A549 (cell line): Measurements from ENCODE around the gene LRRC4C. TPM values are rescaled to one million over a fixed set of nuclear protein-coding genes. Genes with fewer than 3 reads are reported as not detected.

Source experiments
- ATAC-seq, 2 experiments: fragments of 200-7000 bp in 1 of 2; fragments of >200 bp in 1 of 2; cut with Nextera tagmentation in 1 of 2; cut with Tn5 transposase in 1 of 2; 3 replicates each; pipeline versions ENCODE4 v1.8.0 to v1.9.1; 2018 to 2020; ENCODE audit warnings: mild to moderate bottlenecking in 1 of 2, moderate library complexity in 1 of 2
- CTCF ChIA-PET: fragments of 300-600 bp; sonication (Branson Sonifier 250); formaldehyde crosslinking; extraction: SDS; loops from one replicate; lab custom pipeline; 2021; ENCODE audit warnings: antibody characterized with exemption, inconsistent platforms; lab: Yijun Ruan, JAX
- POLR2A ChIA-PET: fragments of 350-600 bp; formaldehyde crosslinking; extraction: SDS; loops from one replicate; lab custom pipeline; 2021; ENCODE audit warnings: antibody characterized with exemption, inconsistent platforms; lab: Yijun Ruan, JAX
- DNase-seq, 2 experiments: peaks; one replicate each; pipeline versions ENCODE4 v3.0.0 to v3.0.0-alpha.2; 2011 to 2016; ENCODE audit warnings: low read depth in 1 of 2, low spot score in 1 of 2
- FAIRE-seq: peaks from 2 replicates; lab custom pipeline; 2011; peaks lifted over from hg19 to GRCh38; lab: Jason Lieb, UNC
- H3K27ac ChIP-seq, 2 experiments: fragments of >200 bp; sonication (Bioruptor Twin); formaldehyde crosslinking; 3 replicates each; pipeline ENCODE4 v1.5.1; 2016 to 2017
- H3K4me1 ChIP-seq: fragments of >200 bp; sonication (Bioruptor Twin); formaldehyde crosslinking; 3 replicates; pipeline ENCODE4 v1.6.1; 2016
- H3K4me2 ChIP-seq: fragments of >200 bp; sonication (Bioruptor Twin); formaldehyde crosslinking; 3 replicates; pipeline ENCODE4 v1.6.1; 2016
- H3K4me3 ChIP-seq: fragments of >200 bp; sonication (Bioruptor Twin); formaldehyde crosslinking; 3 replicates; pipeline ENCODE4 v1.5.1; 2016
- H3K9me3 ChIP-seq: fragments of >200 bp; sonication (Bioruptor Twin); formaldehyde crosslinking; 3 replicates; pipeline ENCODE4 v1.6.1; 2016
- CBX8 ChIP-seq: fragments of 200-600 bp; sonication (generic); IDR thresholded peaks from 2 replicates; pipeline ENCODE4 v1.6.1; 2016
- EHF ChIP-seq: fragments of 250-450 bp; sonication (Bioruptor Pico); IDR thresholded peaks from 2 replicates; pipeline ENCODE4 v1.5.0; 2020; ENCODE audit warnings: mild to moderate bottlenecking
- FOSB ChIP-seq: fragments of 250-450 bp; sonication (Bioruptor Pico); IDR thresholded peaks from 2 replicates; pipeline ENCODE4 v1.5.0; 2020; ENCODE audit warnings: mild to moderate bottlenecking, moderate library complexity
- FOSL2 ChIP-seq, 2 experiments: fragments of 450-650 bp in 1 of 2; fragments of >200 bp in 1 of 2; sonication (Bioruptor Twin) in 1 of 2; formaldehyde crosslinking; IDR thresholded peaks; 2 replicates each; pipeline versions ENCODE4 v1.5.0 to v1.6.1; 2016 to 2020; ENCODE audit warnings: mild to moderate bottlenecking in 1 of 2, moderate library complexity in 1 of 2
- FOXS1 ChIP-seq: fragments of 250-450 bp; sonication (Bioruptor Pico); IDR thresholded peaks from 2 replicates; pipeline ENCODE4 v1.5.0; 2020; ENCODE audit warnings: mild to moderate bottlenecking, moderate library complexity
- HEYL ChIP-seq: fragments of 250-450 bp; sonication (Bioruptor Pico); IDR thresholded peaks from 2 replicates; pipeline ENCODE4 v1.8.0; 2021; ENCODE audit warnings: mild to moderate bottlenecking, moderate library complexity
- HOXB13 ChIP-seq: fragments of 250-450 bp; sonication (Bioruptor Pico); IDR thresholded peaks from 2 replicates; pipeline ENCODE4 v1.5.0; 2020; ENCODE audit warnings: low read depth, mild to moderate bottlenecking, moderate library complexity
- HOXB5 ChIP-seq: fragments of 250-450 bp; sonication (Bioruptor Pico); IDR thresholded peaks from 2 replicates; pipeline ENCODE4 v1.5.0; 2020; ENCODE audit warnings: mild to moderate bottlenecking, moderate library complexity
- KDM1A ChIP-seq: fragments of 200-600 bp; sonication (generic); IDR thresholded peaks from 2 replicates; pipeline ENCODE4 v1.6.1; 2016; ENCODE audit warnings: low read depth, mild to moderate bottlenecking
- KDM5A ChIP-seq: fragments of 200-600 bp; sonication (generic); IDR thresholded peaks from 2 replicates; pipeline ENCODE4 v1.6.1; 2016; ENCODE audit warnings: antibody characterized with exemption, mild to moderate bottlenecking
- MAFK ChIP-seq: fragments of 450-650 bp; IDR thresholded peaks from 2 replicates; pipeline ENCODE4 v1.6.1; 2014; ENCODE audit not compliant: partially characterized antibody
- MAZ ChIP-seq: fragments of 150-350 bp; IDR thresholded peaks from 2 replicates; pipeline ENCODE4 v1.6.1; 2014; ENCODE audit warnings: antibody characterized with exemption, low read depth, low read length, borderline replicate concordance
- NFE2L2 ChIP-seq: fragments of 150-350 bp; conservative IDR thresholded peaks from 2 replicates; pipeline ENCODE4 v1.6.1; 2014; ENCODE audit warnings: low read length
- NPAS2 ChIP-seq: fragments of 250-450 bp; sonication (Bioruptor Pico); IDR thresholded peaks from 2 replicates; pipeline ENCODE4 v1.8.0; 2022; ENCODE audit warnings: mild to moderate bottlenecking, moderate library complexity, borderline replicate concordance
- NR3C1 ChIP-seq: fragments of >200 bp; sonication (Bioruptor Twin); formaldehyde crosslinking; IDR thresholded peaks from 3 replicates; pipeline ENCODE4 v1.6.1; 2017
- RARB ChIP-seq: fragments of 250-450 bp; sonication (Bioruptor Pico); IDR thresholded peaks from 2 replicates; pipeline ENCODE4 v1.8.0; 2021; ENCODE audit warnings: mild to moderate bottlenecking, moderate library complexity
- RFX5 ChIP-seq: fragments of 450-650 bp; IDR thresholded peaks from 2 replicates; pipeline ENCODE4 v1.7.1; 2014; ENCODE audit warnings: antibody characterized with exemption, mild to moderate bottlenecking, moderate library complexity
- SMC3 ChIP-seq: fragments of >200 bp; sonication (Bioruptor Twin); formaldehyde crosslinking; IDR thresholded peaks from 3 replicates; pipeline ENCODE4 v1.6.1; 2018; ENCODE audit warnings: inconsistent platforms
- SREBF2 ChIP-seq: fragments of 450-650 bp; IDR thresholded peaks from 2 replicates; pipeline ENCODE4 v1.6.1; 2014; ENCODE audit warnings: mild to moderate bottlenecking, moderate library complexity
- ZSCAN20 ChIP-seq: fragments of 250-450 bp; sonication (Bioruptor Pico); IDR thresholded peaks from 2 replicates; pipeline ENCODE4 v1.8.0; 2022; ENCODE audit warnings: mild to moderate bottlenecking, moderate library complexity
- WGBS: methylation state at CpG from one replicate; pipeline ENCODE4 v1.1.6; 2017; ENCODE audit errors: missing lambda C conversion rate; 5-methylcytosine and 5-hydroxymethylcytosine counted together
- polyA plus RNA-seq, 4 experiments: library from polyadenylated mRNA; depleted of rRNA in 3 of 4; stranded (reverse); fragments of >200 nt; fragmentation: RNase III in 1 of 4; extraction: RNeasy Plus Mini Kit Qiagen cat#74134 plus additional on column Dnase treatment in 1 of 4; gene quantifications; 2 replicates in 3 of 4; 3 replicates in 1 of 4; pipeline ENCODE4 v1.2.3, GENCODE V29; 2011 to 2017
- TF ChIP-seq, protein P1 (sequence below): fragments of >200 bp; sonication (Bioruptor Twin); formaldehyde crosslinking; IDR thresholded peaks from 3 replicates; pipeline ENCODE4 v1.5.1; 2016
- TF ChIP-seq, protein P2 (sequence below): fragments of 450-650 bp; IDR thresholded peaks from 2 replicates; pipeline ENCODE4 v1.6.1; 2014; ENCODE audit warnings: antibody characterized with exemption
- TF ChIP-seq, protein P3 (sequence below): IDR thresholded peaks from 2 replicates; pipeline ENCODE4 v1.6.1; 2012
- TF ChIP-seq, protein P4 (sequence below): fragments of 200-600 bp; sonication (generic); IDR thresholded peaks from 2 replicates; pipeline ENCODE4 v1.6.1; 2016; ENCODE audit warnings: antibody characterized with exemption, mild to moderate bottlenecking, moderate library complexity

The LRRC4C gene
- polyA plus RNA-seq, 2 of the 4 experiments (the other 2 are of a cell fraction), result not detected

DNA sequence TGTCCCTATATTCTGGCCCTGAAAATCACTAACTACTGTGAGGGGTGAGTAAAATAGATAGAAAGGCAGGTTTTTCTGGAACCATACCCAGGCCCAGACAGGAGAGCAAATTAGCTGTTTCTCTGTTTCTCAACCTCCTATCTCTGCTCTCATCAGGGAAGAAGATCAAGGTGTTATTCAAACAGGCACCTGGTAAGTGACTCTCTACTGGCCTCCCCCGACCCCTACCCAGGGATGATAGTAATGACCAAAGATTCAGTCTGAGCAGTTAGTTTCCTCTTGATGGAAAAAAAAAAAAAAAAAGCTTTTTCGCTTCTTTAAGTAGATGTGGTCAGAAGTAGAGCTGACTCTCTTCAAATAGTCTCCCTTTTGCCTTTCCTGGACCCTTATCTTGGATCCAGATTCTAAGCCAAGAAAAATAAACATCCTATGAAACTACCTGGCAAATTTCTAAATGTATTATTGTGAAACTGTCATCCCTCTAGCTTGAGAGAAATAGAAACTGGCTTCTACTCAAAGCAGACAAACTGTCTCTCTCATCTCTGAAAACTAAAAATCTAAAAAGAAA lies 9.9 kb downstream of the LRRC4C start:
- POLR2A ChIA-PET, result no interaction called here
- no peak for ATAC-seq
- H3K27ac ChIP-seq, result no peak overlapping the region
- H3K4me3 ChIP-seq, result no peak overlapping the region
- DNase-seq, result no peak
- CTCF ChIA-PET, result interaction anchor here (0.6 kb wide), 1 partner anchor 28 kb away, joined by 3 read pairs; no protein-coding TSS in a partner anchor
- no peak overlapping the region for H3K4me2 ChIP-seq
- TF ChIP-seq, protein P1, sequence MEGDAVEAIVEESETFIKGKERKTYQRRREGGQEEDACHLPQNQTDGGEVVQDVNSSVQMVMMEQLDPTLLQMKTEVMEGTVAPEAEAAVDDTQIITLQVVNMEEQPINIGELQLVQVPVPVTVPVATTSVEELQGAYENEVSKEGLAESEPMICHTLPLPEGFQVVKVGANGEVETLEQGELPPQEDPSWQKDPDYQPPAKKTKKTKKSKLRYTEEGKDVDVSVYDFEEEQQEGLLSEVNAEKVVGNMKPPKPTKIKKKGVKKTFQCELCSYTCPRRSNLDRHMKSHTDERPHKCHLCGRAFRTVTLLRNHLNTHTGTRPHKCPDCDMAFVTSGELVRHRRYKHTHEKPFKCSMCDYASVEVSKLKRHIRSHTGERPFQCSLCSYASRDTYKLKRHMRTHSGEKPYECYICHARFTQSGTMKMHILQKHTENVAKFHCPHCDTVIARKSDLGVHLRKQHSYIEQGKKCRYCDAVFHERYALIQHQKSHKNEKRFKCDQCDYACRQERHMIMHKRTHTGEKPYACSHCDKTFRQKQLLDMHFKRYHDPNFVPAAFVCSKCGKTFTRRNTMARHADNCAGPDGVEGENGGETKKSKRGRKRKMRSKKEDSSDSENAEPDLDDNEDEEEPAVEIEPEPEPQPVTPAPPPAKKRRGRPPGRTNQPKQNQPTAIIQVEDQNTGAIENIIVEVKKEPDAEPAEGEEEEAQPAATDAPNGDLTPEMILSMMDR, result no peak
- TF ChIP-seq MAZ (no peak), FOSB (no peak)
- H3K9me3 ChIP-seq, result no peaks in the 10 kb centered on the region
- H3K4me1 ChIP-seq, result no peaks in the 10 kb centered on the region
- FAIRE-seq, result no peak
- WGBS, result 4% methylated on average over 2 of the region's 2 CpGs

DNA sequence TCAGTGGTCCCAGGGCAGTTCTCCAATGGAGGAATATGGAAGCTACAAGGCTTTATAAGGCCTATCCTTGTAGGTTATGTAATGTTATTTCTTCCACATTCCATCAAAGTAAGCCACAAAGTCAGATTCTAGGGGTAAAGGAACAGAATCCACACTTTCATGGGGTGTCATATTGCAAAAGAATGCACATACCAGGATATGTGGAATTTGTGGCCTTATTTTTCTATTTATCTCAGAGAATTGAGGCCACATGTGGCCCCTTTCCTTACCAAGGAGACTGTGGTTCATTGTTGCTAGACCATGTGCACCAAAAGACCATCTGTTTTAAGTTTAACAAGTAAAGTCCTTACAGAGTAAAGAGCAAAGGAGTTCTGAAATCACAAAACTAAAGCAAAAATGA lies 12.9 kb downstream of the LRRC4C start:
- no peak for FAIRE-seq
- ChIA-PET POLR2A (no interaction called here), CTCF (no interaction called here)
- TF ChIP-seq KDM5A, result no peak
- no peak for TF ChIP-seq HEYL (CRISPR knock-in tag)
- TF ChIP-seq, protein P2, sequence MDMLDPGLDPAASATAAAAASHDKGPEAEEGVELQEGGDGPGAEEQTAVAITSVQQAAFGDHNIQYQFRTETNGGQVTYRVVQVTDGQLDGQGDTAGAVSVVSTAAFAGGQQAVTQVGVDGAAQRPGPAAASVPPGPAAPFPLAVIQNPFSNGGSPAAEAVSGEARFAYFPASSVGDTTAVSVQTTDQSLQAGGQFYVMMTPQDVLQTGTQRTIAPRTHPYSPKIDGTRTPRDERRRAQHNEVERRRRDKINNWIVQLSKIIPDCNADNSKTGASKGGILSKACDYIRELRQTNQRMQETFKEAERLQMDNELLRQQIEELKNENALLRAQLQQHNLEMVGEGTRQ, result no peak
- no peak for TF ChIP-seq SREBF2
- no peak for TF ChIP-seq SMC3
- no peak for TF ChIP-seq ZSCAN20 (CRISPR knock-in tag)
- no peak for TF ChIP-seq EHF (CRISPR knock-in tag)
- TF ChIP-seq RFX5, result no peak
- TF ChIP-seq NR3C1, result no peak
- no peak for TF ChIP-seq HOXB13 (CRISPR knock-in tag)
- no peak for TF ChIP-seq NFE2L2
- no peak for TF ChIP-seq NPAS2
- no peak for TF ChIP-seq FOSL2 (IDR thresholded peaks at IDR 0.05)
- no peak for TF ChIP-seq FOSL2 (CRISPR knock-in tag; IDR thresholded peaks at IDR 0.05)
- TF ChIP-seq RARB (CRISPR knock-in tag), result no peak
- TF ChIP-seq FOXS1, result no peak
- no peak for TF ChIP-seq CBX8
- no peak for TF ChIP-seq MAFK
- TF ChIP-seq HOXB5 (CRISPR knock-in tag), result no peak
- Histone ChIP-seq H3K27ac (no peak overlapping the region), H3K4me1 (no peaks in the 10 kb centered on the region), H3K9me3 (no peaks in the 10 kb centered on the region), H3K4me3 (no peak overlapping the region), H3K4me2 (no peak overlapping the region)
- DNase-seq, result no peak
- no peak for ATAC-seq

DNA sequence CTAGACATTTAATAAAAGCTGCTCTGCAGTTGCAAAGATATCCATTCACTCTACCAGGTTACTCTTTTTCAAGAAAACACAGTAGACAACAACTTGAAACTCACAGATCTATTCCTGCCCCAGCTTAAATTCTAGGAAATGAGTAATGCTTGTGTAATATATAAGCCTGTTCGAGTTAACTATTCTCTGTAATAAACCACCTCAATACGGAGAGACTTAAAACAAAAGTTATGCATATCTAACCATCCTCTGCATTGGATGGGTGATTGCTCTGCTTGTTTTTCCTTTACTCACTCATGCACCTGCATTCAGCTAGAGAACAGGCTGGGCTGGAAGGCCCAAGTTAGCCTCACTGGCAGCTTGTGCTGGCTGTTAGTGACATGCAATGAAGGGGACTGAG lies 13.3 kb downstream of the LRRC4C start:
- H3K4me3 ChIP-seq, result no peak overlapping the region
- FAIRE-seq (no peak), DNase-seq (no peak), ATAC-seq (no peak)
- no peaks in the 10 kb centered on the region for H3K4me1 ChIP-seq
- WGBS, result 21% methylated on average over 2 of the region's 2 CpGs
- no peak overlapping the region for H3K4me2 ChIP-seq
- no peaks in the 10 kb centered on the region for H3K9me3 ChIP-seq
- ChIA-PET CTCF (no interaction called here), POLR2A (no interaction called here)
- no peak overlapping the region for H3K27ac ChIP-seq
- TF ChIP-seq, protein P3, sequence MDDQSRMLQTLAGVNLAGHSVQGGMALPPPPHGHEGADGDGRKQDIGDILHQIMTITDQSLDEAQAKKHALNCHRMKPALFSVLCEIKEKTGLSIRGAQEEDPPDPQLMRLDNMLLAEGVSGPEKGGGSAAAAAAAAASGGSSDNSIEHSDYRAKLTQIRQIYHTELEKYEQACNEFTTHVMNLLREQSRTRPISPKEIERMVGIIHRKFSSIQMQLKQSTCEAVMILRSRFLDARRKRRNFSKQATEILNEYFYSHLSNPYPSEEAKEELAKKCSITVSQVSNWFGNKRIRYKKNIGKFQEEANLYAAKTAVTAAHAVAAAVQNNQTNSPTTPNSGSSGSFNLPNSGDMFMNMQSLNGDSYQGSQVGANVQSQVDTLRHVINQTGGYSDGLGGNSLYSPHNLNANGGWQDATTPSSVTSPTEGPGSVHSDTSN, result no peak
- TF ChIP-seq EHF (CRISPR knock-in tag) (no peak), KDM1A (no peak), RFX5 (no peak)
- TF ChIP-seq, protein P4, sequence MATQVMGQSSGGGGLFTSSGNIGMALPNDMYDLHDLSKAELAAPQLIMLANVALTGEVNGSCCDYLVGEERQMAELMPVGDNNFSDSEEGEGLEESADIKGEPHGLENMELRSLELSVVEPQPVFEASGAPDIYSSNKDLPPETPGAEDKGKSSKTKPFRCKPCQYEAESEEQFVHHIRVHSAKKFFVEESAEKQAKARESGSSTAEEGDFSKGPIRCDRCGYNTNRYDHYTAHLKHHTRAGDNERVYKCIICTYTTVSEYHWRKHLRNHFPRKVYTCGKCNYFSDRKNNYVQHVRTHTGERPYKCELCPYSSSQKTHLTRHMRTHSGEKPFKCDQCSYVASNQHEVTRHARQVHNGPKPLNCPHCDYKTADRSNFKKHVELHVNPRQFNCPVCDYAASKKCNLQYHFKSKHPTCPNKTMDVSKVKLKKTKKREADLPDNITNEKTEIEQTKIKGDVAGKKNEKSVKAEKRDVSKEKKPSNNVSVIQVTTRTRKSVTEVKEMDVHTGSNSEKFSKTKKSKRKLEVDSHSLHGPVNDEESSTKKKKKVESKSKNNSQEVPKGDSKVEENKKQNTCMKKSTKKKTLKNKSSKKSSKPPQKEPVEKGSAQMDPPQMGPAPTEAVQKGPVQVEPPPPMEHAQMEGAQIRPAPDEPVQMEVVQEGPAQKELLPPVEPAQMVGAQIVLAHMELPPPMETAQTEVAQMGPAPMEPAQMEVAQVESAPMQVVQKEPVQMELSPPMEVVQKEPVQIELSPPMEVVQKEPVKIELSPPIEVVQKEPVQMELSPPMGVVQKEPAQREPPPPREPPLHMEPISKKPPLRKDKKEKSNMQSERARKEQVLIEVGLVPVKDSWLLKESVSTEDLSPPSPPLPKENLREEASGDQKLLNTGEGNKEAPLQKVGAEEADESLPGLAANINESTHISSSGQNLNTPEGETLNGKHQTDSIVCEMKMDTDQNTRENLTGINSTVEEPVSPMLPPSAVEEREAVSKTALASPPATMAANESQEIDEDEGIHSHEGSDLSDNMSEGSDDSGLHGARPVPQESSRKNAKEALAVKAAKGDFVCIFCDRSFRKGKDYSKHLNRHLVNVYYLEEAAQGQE, result no peak
